Neutrophil (primary cell): ENCODE data around the gene GABRR2.

Experiments
- H3K27ac ChIP-seq: fragments of 200-600 bp; sonication (generic); 2 replicates; pipeline ENCODE4 v1.5.1; 2016; ENCODE audit warnings: mild to moderate bottlenecking, moderate library complexity
- H3K27me3 ChIP-seq: fragments of 200-600 bp; sonication (generic); 2 replicates; pipeline ENCODE4 v1.6.0; 2016; ENCODE audit warnings: mild to moderate bottlenecking
- H3K36me3 ChIP-seq: fragments of 200-600 bp; sonication (generic); 2 replicates; pipeline ENCODE4 v1.5.1; 2017
- H3K4me1 ChIP-seq, 2 experiments: fragments of 200-600 bp in 1 of 2; sonication (generic) in 1 of 2; 1 replicate in 1 of 2; 2 replicates in 1 of 2; pipeline versions ENCODE4 v1.5.1 to v1.6.1; 2013 to 2016; ENCODE audit warnings: low read depth in 1 of 2, low read length in 1 of 2, mild to moderate bottlenecking in 1 of 2, moderate library complexity in 1 of 2; ENCODE audit not compliant: control insufficient read depth in 1 of 2, insufficient read depth in 1 of 2
- H3K4me3 ChIP-seq, 2 experiments: fragments of 200-600 bp in 1 of 2; sonication (generic) in 1 of 2; 1 replicate in 1 of 2; 2 replicates in 1 of 2; pipeline ENCODE4 v1.5.1; 2013 to 2016; ENCODE audit warnings: low read depth in 1 of 2, low read length in 1 of 2, mild to moderate bottlenecking in 1 of 2, moderate library complexity in 1 of 2
- H3K9me3 ChIP-seq: fragments of 200-600 bp; sonication (generic); 2 replicates; pipeline ENCODE4 v1.5.1; 2016
- TF ChIP-seq, protein P1 (sequence below): fragments of 200-600 bp; sonication (generic); IDR thresholded peaks from 2 replicates; pipeline ENCODE4 v1.5.1; 2016; ENCODE audit warnings: antibody characterized with exemption

GABRR2 gene

DNA sequence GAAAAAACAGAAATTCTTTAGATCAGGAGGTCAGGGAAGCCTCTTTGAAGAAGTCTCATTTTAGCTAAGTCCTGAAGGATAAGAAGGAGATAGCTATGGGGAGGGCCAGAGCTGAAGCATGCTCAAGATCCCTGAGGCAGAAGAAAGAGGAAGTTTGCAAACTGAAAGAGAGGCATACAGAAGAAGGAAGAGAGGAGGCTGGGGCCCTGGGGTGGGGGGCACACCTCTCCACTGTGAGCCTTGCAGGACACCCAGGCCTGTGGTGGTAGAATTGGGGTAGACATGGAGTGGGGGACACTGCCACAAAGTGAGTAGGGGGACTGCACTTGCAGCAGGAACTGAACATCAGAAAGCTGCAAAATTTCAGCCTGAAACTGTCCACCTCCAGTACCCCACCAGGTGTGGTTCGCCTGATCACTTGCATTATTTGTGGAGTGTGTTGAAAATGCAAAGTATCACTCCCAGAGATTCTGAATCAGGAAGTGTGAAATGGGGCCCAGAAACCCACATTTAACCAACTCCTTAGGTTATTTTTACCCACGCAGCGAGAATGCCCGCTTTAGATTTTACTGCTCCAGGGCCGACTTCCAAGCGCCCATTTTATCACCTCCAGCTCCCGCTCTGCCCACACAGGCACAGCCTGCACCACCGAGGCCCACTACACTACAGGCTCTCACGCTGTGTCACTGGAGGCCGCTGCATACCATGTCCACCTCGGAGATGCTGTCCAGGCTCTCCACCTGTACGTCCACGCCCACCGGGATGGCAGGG, 44.0 kb downstream of the GABRR2 start:
- TF ChIP-seq, protein P1, sequence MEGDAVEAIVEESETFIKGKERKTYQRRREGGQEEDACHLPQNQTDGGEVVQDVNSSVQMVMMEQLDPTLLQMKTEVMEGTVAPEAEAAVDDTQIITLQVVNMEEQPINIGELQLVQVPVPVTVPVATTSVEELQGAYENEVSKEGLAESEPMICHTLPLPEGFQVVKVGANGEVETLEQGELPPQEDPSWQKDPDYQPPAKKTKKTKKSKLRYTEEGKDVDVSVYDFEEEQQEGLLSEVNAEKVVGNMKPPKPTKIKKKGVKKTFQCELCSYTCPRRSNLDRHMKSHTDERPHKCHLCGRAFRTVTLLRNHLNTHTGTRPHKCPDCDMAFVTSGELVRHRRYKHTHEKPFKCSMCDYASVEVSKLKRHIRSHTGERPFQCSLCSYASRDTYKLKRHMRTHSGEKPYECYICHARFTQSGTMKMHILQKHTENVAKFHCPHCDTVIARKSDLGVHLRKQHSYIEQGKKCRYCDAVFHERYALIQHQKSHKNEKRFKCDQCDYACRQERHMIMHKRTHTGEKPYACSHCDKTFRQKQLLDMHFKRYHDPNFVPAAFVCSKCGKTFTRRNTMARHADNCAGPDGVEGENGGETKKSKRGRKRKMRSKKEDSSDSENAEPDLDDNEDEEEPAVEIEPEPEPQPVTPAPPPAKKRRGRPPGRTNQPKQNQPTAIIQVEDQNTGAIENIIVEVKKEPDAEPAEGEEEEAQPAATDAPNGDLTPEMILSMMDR, result no peak
- Histone ChIP-seq H3K27ac (no peak overlapping the region), H3K4me3 (no peak overlapping the region), H3K4me1 (peaks cover 11 to 15% of the 10 kb centered on the region in 2 experiments), H3K36me3 (no peaks in the 10 kb centered on the region), H3K27me3 (no peaks in the 10 kb centered on the region), H3K9me3 (no peaks in the 10 kb centered on the region)

DNA sequence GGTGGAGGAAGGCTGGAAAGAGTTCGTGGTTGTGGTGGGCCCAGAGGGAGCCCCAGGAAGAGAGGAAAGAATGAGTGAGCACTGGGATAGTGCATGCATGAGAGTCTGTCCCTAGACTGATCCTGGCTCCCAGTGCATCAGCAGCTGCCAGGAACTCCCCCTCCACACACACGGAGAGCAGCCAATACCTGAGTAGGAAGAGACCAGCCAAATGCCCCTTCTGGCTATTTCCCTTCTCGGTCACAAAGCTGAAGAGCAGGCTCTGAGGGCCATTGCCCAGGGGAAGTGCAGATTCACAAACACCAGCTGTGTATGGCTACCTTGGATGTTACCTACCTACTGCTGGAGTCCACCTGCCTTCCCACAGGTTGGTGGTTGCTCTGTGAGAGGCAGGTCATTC, 45.1 kb downstream of the GABRR2 start:
- Histone ChIP-seq H3K36me3 (no peaks in the 10 kb centered on the region), H3K4me3 (no peak overlapping the region), H3K27me3 (no peaks in the 10 kb centered on the region), H3K4me1 (peaks cover 11 to 15% of the 10 kb centered on the region in 2 experiments), H3K9me3 (no peaks in the 10 kb centered on the region), H3K27ac (no peak overlapping the region)
- TF ChIP-seq, protein P1, result no peak

DNA sequence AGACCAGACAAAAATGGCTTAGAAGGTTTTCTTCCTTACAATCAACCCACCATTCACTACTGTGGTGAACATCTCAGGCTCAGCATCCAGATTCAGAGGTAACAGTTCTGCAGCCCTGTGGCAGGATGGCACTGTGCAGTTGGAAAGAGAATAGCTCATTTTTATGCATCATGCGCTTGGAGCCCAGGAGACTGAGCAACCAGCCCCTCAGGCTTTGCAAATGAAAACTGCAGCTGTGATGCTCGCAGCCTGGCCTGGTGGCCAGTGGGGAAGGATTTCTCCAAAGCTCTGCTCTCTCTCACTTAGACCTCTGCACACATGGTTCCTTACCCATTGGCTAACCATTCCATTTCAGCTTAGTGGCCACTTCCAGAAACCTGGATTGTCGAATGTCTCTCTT, 45.8 kb downstream of the GABRR2 start:
- Histone ChIP-seq H3K27ac (no peak overlapping the region), H3K4me1 (peaks cover 11 to 15% of the 10 kb centered on the region in 2 experiments), H3K36me3 (no peaks in the 10 kb centered on the region), H3K9me3 (no peaks in the 10 kb centered on the region), H3K27me3 (no peaks in the 10 kb centered on the region), H3K4me3 (no peak overlapping the region)
- TF ChIP-seq, protein P1, result no peak

DNA sequence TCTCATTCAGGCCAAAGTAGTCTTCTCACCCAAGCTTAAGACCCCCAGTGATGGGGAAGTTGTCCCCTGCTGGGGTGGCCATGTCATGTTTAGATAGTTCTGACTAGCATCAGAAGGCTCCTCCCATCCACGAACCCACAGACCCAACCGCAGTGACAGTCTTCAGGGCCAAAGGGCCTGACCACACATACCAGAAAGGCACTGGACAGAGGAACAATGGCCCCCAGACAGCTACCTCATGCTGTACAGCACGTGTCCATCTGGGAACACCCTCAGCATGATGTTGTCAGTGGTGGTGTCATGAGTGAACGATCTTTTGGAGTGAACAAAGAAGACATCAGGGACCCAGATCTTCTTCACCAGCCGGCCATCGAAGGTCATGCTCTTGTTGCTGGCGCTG, 46.3 kb downstream of the GABRR2 start:
- Histone ChIP-seq H3K9me3 (no peaks in the 10 kb centered on the region), H3K4me1 (peaks cover 11 to 15% of the 10 kb centered on the region in 2 experiments), H3K27me3 (no peaks in the 10 kb centered on the region), H3K4me3 (no peak overlapping the region), H3K36me3 (no peaks in the 10 kb centered on the region), H3K27ac (no peak overlapping the region)
- TF ChIP-seq, protein P1, result no peak

DNA sequence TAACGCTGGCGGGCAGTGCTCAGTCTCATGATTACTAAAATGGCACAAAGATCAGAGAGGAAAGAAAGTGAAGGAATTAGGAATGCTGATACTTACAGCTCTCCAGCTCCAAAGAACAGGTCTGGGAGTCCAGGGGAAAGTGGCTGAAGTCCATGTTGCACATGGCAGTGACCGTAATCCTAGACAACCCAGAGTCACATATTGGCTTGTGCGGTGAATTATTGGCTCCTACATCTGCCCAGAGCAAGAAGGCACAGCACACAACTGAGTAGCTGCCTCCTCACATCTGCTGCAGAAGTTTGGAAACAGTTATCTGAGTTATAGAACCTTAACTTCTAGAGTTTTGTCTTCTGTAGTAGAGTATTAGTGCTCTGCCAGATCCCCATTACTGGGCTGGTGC, 47.2 kb downstream of the GABRR2 start:
- Histone ChIP-seq H3K9me3 (no peaks in the 10 kb centered on the region), H3K4me3 (no peak overlapping the region), H3K4me1 (peaks cover 11 to 15% of the 10 kb centered on the region in 2 experiments), H3K27me3 (no peaks in the 10 kb centered on the region), H3K27ac (no peak overlapping the region), H3K36me3 (no peaks in the 10 kb centered on the region)
- TF ChIP-seq, protein P1, result no peak
